Measurements from ENCODE around the gene PRRG4.
A peak's percentile ranks its signal among the peaks of the same experiment; 100 is the strongest.

DNA sequence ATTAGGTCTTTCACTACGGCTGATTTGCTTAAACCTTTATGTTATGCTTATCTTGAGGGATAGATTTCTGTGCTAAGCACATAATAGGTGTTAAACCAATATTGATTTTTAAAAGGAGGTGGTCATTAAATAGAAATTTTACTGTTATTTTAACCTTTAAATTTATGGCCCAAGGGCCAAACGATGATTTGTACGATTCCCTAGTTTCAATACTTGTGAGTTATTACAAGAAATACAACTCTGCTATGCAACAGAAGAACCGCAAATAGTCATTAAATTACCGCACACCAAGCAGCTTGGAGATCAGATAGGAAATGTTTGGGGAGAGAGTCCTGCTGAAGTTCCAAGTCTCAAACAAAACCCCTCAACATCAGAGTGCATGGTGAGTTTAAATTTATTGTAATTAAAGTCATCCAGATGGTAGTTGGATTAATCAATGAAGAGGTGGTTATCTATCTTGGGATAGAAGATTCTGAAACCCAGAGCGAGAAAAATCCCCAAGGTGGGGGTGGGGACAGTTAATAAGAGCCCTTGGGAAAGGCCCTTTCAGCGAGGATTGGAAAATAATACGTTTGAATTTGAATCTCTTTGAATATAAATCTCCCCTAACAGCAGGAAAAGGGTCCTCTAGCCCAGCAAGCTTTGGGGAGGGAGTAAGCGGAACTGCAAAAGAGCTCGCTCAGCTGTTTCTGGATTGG is 62.1 kb downstream of the PRRG4 start:
- TF ChIP-seq, protein P1, sequence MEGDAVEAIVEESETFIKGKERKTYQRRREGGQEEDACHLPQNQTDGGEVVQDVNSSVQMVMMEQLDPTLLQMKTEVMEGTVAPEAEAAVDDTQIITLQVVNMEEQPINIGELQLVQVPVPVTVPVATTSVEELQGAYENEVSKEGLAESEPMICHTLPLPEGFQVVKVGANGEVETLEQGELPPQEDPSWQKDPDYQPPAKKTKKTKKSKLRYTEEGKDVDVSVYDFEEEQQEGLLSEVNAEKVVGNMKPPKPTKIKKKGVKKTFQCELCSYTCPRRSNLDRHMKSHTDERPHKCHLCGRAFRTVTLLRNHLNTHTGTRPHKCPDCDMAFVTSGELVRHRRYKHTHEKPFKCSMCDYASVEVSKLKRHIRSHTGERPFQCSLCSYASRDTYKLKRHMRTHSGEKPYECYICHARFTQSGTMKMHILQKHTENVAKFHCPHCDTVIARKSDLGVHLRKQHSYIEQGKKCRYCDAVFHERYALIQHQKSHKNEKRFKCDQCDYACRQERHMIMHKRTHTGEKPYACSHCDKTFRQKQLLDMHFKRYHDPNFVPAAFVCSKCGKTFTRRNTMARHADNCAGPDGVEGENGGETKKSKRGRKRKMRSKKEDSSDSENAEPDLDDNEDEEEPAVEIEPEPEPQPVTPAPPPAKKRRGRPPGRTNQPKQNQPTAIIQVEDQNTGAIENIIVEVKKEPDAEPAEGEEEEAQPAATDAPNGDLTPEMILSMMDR (conservative IDR thresholded peaks at IDR 0.05; ENCODE audit: low read depth, low read length) = no peak
- TF ChIP-seq POLR2A (IDR thresholded peaks at IDR 0.05; ENCODE audit: low read depth, low read length) (no peak), MAFK (IDR thresholded peaks at IDR 0.05; ENCODE audit: low read depth, low read length) (peak; percentile 67; the same call in 1 of the 2 replicates), BHLHE40 (IDR thresholded peaks at IDR 0.05; ENCODE audit: low read depth, low read length) (no peak), CEBPB (IDR thresholded peaks at IDR 0.05; ENCODE audit: low read depth, low read length) (no peak), CHD1 (IDR thresholded peaks at IDR 0.05; ENCODE audit: low read depth, low read length) (no peak), RFX5 (IDR thresholded peaks at IDR 0.05; ENCODE audit: low read depth, low read length) (no peak), SMC3 (IDR thresholded peaks at IDR 0.05; ENCODE audit: low read depth, low read length) (no peak), MXI1 (IDR thresholded peaks at IDR 0.05; ENCODE audit: borderline replicate concordance, low read depth, low read length) (no peak), FOS (IDR thresholded peaks at IDR 0.05; ENCODE audit: low read depth, low read length) (no peak), RAD21 (IDR thresholded peaks at IDR 0.05; ENCODE audit: low read length) (no peak), MAZ (IDR thresholded peaks at IDR 0.05; ENCODE audit: borderline replicate concordance, low read depth, low read length) (no peak)
- TF ChIP-seq, protein P2, sequence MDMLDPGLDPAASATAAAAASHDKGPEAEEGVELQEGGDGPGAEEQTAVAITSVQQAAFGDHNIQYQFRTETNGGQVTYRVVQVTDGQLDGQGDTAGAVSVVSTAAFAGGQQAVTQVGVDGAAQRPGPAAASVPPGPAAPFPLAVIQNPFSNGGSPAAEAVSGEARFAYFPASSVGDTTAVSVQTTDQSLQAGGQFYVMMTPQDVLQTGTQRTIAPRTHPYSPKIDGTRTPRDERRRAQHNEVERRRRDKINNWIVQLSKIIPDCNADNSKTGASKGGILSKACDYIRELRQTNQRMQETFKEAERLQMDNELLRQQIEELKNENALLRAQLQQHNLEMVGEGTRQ (IDR thresholded peaks at IDR 0.05; ENCODE audit: low read depth, low read length) = no peak
- TF ChIP-seq, protein P3, sequence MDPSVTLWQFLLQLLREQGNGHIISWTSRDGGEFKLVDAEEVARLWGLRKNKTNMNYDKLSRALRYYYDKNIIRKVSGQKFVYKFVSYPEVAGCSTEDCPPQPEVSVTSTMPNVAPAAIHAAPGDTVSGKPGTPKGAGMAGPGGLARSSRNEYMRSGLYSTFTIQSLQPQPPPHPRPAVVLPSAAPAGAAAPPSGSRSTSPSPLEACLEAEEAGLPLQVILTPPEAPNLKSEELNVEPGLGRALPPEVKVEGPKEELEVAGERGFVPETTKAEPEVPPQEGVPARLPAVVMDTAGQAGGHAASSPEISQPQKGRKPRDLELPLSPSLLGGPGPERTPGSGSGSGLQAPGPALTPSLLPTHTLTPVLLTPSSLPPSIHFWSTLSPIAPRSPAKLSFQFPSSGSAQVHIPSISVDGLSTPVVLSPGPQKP (IDR thresholded peaks at IDR 0.05; ENCODE audit: borderline replicate concordance, low read depth, low read length) = no peak

All from IMR-90 (cell line).